ENCODE measurements around the gene SPPL3. TPM values are rescaled to one million over a fixed set of nuclear protein-coding genes. Genes with fewer than 3 reads are reported as not detected.

Gene SPPL3
- total RNA-seq, 1 experiment from 2014 or later: 18.8 TPM

DNA sequence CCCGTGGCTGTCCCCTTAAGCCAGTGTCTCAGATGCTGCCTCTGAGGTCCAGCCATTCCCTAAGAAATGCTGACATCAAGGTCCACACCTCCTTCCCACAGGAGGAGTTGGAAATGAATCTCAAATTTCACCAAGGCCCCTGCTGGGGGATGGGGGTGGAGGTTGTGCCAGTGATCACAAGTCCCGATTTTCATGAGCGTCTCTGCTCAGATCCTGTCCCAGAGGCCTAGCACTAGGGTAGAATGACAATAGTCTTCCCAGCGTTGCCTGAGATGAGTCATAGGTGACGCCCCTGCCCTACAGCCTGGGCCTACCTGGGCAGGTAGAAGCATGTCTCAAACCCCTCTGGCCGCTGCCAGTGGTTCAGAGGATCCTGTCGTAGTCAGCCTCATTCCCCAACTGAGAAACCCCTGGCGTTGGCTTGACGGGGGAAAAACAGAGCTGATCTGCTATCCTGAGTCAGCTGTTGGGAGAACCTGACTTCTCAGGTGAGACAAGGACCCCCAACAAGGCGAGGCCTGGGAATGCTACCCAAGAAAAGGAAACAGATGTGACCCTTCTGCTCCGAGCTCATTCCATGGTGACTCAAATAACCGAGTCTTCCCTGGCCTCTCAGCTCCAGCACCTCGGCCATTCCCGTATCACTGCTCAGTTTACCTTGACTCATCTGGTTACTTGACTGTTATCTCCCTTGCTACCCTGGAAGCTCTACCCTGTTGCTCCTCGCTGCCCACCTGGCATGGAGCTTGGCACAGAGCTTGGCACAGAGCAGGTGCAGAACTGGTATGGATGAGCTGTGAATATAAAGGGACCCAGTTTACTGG is 21.8 kb upstream of the SPPL3 start:
- H3K27ac ChIP-seq (ENCODE audit: low read length): peak overlapping the region; percentile 76
- BruUV-seq (replicated peaks): no TSS peak

DNA sequence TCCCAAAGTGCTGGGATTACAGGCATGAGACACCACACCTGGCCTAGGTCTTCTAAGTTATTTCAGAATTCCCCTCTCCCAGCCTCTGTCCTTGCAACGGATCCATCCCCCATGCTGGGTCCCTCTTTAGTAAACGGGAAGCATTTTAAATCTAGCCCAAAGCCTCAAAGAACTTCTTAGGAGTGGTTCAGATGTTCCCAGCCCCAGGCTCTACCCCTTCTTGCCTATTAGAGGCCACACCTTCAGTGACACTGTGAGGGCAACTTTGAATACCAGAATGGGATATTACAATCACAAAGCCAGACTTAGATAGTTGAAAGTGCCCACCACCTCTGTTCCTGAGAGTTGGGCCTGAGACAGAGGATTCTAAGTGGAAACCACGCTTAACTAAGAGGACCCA is 18.1 kb upstream of the SPPL3 start:
- DNase-seq (no peak), ATAC-seq (no peak)
- no TSS peak for BruUV-seq (replicated peaks)
- H3K4me3 ChIP-seq (ENCODE audit: low read length): no peak overlapping the region
- CTCF ChIA-PET: no interaction called here
- H3K79me2 ChIP-seq (ENCODE audit: low read length): no peaks in the 10 kb centered on the region
- H3K27ac ChIP-seq (ENCODE audit: low read length): no peak overlapping the region
- H3K9ac ChIP-seq (ENCODE audit: low read length): no peak overlapping the region
- H3K27me3 ChIP-seq (ENCODE audit: low read length): no peaks in the 10 kb centered on the region
- H4K20me1 ChIP-seq (ENCODE audit: low read length): no peaks in the 10 kb centered on the region
- H3K4me2 ChIP-seq (ENCODE audit: low read length): no peak overlapping the region
- POLR2A ChIA-PET (ENCODE audit: unreplicated experiment): interaction anchor here (0.6 kb wide), 1 partner anchor 37 kb away, joined by 13 read pairs; no protein-coding TSS in a partner anchor
- H2AFZ ChIP-seq (ENCODE audit: low read length): no peak overlapping the region
- H3K4me1 ChIP-seq (ENCODE audit: insufficient read depth, low read length): peaks cover 17% of the 10 kb centered on the region
- no peaks in the 10 kb centered on the region for H3F3A ChIP-seq (ENCODE audit: low read length, unreplicated experiment)
- no peak for TF ChIP-seq CTCF (conservative IDR thresholded peaks at IDR 0.05; ENCODE audit: low read depth, low read length)
- TF ChIP-seq EZH2 (IDR thresholded peaks at IDR 0.05; ENCODE audit: low read length, unreplicated experiment): no peak
- TF ChIP-seq EZH2phosphoT487 (IDR thresholded peaks at IDR 0.05; ENCODE audit: borderline replicate concordance, low read length): no peak
- no peaks in the 10 kb centered on the region for H3K9me3 ChIP-seq (ENCODE audit: low read length)
- intact Hi-C loops (cut with micrococcal nuclease): no loop called here
- no peaks in the 10 kb centered on the region for H3K9me2 ChIP-seq (replicated peaks; ENCODE audit: low read length)
- H3K36me3 ChIP-seq (ENCODE audit: low read depth, low read length): no peaks in the 10 kb centered on the region

More for the DNA sequence above, 21.8 kb upstream of the SPPL3 start:
- intact Hi-C loops (cut with micrococcal nuclease): no loop called here
- H3K9me3 ChIP-seq (ENCODE audit: low read length): no peaks in the 10 kb centered on the region
- H3K4me3 ChIP-seq (ENCODE audit: low read length): no peak overlapping the region
- no peaks in the 10 kb centered on the region for H3K27me3 ChIP-seq (ENCODE audit: low read length)
- peak; percentile 79 for DNase-seq
- peak overlapping the region; percentile 41 for H3K4me2 ChIP-seq (ENCODE audit: low read length)
- H3F3A ChIP-seq (ENCODE audit: low read length, unreplicated experiment): no peaks in the 10 kb centered on the region
- H3K9me2 ChIP-seq (replicated peaks; ENCODE audit: low read length): no peaks in the 10 kb centered on the region
- no peaks in the 10 kb centered on the region for H3K36me3 ChIP-seq (ENCODE audit: low read depth, low read length)
- ChIA-PET CTCF (interaction anchor here (0.5 kb wide), 1 partner anchor 170 kb away, joined by 3 read pairs; no protein-coding TSS in a partner anchor), POLR2A (ENCODE audit: unreplicated experiment) (no interaction called here)
- H3K79me2 ChIP-seq (ENCODE audit: low read length): no peaks in the 10 kb centered on the region
- peak; percentile 56 for ATAC-seq
- peak overlapping the region; percentile 22; the same call in 1 of the 2 replicates for H3K9ac ChIP-seq (ENCODE audit: low read length)
- TF ChIP-seq EZH2 (IDR thresholded peaks at IDR 0.05; ENCODE audit: low read length, unreplicated experiment): no peak
- TF ChIP-seq EZH2phosphoT487 (IDR thresholded peaks at IDR 0.05; ENCODE audit: borderline replicate concordance, low read length): no peak
- TF ChIP-seq CTCF (conservative IDR thresholded peaks at IDR 0.05; ENCODE audit: low read depth, low read length): no peak
- peak overlapping the region; percentile 67 for H2AFZ ChIP-seq (ENCODE audit: low read length)
- peaks cover 26% of the 10 kb centered on the region for H3K4me1 ChIP-seq (ENCODE audit: insufficient read depth, low read length)
- H4K20me1 ChIP-seq (ENCODE audit: low read length): no peaks in the 10 kb centered on the region

DNA sequence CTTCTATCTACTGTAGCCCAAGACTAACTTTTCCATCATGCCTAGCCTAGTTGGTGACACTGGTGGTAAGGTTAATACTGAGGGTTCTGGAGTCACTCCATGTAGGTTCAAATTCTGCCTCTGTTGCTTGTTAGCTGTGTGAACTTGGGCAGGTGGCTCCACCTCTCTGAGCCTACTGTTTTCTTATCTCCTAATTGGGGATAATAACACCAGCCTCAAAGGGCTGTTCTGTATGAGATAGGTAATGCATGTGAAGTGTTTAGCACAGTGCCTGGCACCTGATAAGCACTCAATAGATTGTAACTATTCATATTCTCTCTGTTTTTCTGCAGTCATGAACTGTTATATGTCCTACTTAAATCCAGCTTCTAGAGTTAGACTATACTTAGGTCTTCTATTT is 17.5 kb upstream of the SPPL3 start:
- H3K9ac ChIP-seq (ENCODE audit: low read length): no peak overlapping the region
- no peak overlapping the region for H3K4me3 ChIP-seq (ENCODE audit: low read length)
- no peak overlapping the region for H3K4me2 ChIP-seq (ENCODE audit: low read length)
- no peaks in the 10 kb centered on the region for H3K9me2 ChIP-seq (replicated peaks; ENCODE audit: low read length)
- no peaks in the 10 kb centered on the region for H4K20me1 ChIP-seq (ENCODE audit: low read length)
- ATAC-seq (no peak), DNase-seq (no peak)
- no TSS peak for BruUV-seq (replicated peaks)
- no peaks in the 10 kb centered on the region for H3F3A ChIP-seq (ENCODE audit: low read length, unreplicated experiment)
- no peaks in the 10 kb centered on the region for H3K79me2 ChIP-seq (ENCODE audit: low read length)
- H3K4me1 ChIP-seq (ENCODE audit: insufficient read depth, low read length): peaks cover 17% of the 10 kb centered on the region
- POLR2A ChIA-PET (ENCODE audit: unreplicated experiment): no interaction called here
- no peaks in the 10 kb centered on the region for H3K9me3 ChIP-seq (ENCODE audit: low read length)
- no peak overlapping the region for H3K27ac ChIP-seq (ENCODE audit: low read length)
- H3K36me3 ChIP-seq (ENCODE audit: low read depth, low read length): no peaks in the 10 kb centered on the region
- H3K27me3 ChIP-seq (ENCODE audit: low read length): no peaks in the 10 kb centered on the region
- TF ChIP-seq EZH2phosphoT487 (IDR thresholded peaks at IDR 0.05; ENCODE audit: borderline replicate concordance, low read length) (no peak), EZH2 (IDR thresholded peaks at IDR 0.05; ENCODE audit: low read length, unreplicated experiment) (no peak), CTCF (conservative IDR thresholded peaks at IDR 0.05; ENCODE audit: low read depth, low read length) (no peak)
- no peak overlapping the region for H2AFZ ChIP-seq (ENCODE audit: low read length)
- intact Hi-C loops (cut with micrococcal nuclease): no loop called here
- CTCF ChIA-PET: no interaction called here

All from PC-3 (cell line).